Astrocyte of the hippocampus (primary cell): Measurements from ENCODE around the gene COLEC11.

Source experiments
- DNase-seq: peaks from one replicate; pipeline ENCODE4 v3.0.0; 2011; ENCODE audit warnings: low read depth, low spot score

Gene COLEC11

GRCh38 chr2:3584608-3585260 is 10.2 kb upstream of the COLEC11 start:
- DNase-seq, result no peak

- no peak for DNase-seq
Observed at GRCh38 chr2:3585261-3586109, 9.4 kb upstream of the COLEC11 start.

GRCh38 chr2:3586220-3586619 is 8.7 kb upstream of the COLEC11 start:
- no peak for DNase-seq

GRCh38 chr2:3587021-3587420 is 7.9 kb upstream of the COLEC11 start:
- no peak for DNase-seq

- DNase-seq, result no peak
Observed at GRCh38 chr2:3587432-3587831, 7.5 kb upstream of the COLEC11 start.

- no peak for DNase-seq
Observed at GRCh38 chr2:3588084-3588483, 6.8 kb upstream of the COLEC11 start.

GRCh38 chr2:3589086-3589485 is 5.8 kb upstream of the COLEC11 start:
- DNase-seq, result no peak

- DNase-seq, result no peak
Observed at GRCh38 chr2:3595404-3595803, 492 bp downstream of the COLEC11 start.

GRCh38 chr2:3595985-3596384 is 1.1 kb downstream of the COLEC11 start:
- no peak for DNase-seq

- no peak for DNase-seq
Observed at GRCh38 chr2:3596901-3597417, 2.0 kb downstream of the COLEC11 start.

GRCh38 chr2:3597567-3597966 is 2.7 kb downstream of the COLEC11 start:
- DNase-seq, result no peak

- no peak for DNase-seq
Observed at GRCh38 chr2:3598197-3598910, 3.4 kb downstream of the COLEC11 start.

- no peak for DNase-seq
Observed at GRCh38 chr2:3598912-3599854, 4.3 kb downstream of the COLEC11 start.

GRCh38 chr2:3600256-3600855 is 5.4 kb downstream of the COLEC11 start:
- DNase-seq, result no peak

GRCh38 chr2:3601561-3602271 is 6.8 kb downstream of the COLEC11 start:
- no peak for DNase-seq

GRCh38 chr2:3602553-3603339 is 7.8 kb downstream of the COLEC11 start:
- no peak for DNase-seq

GRCh38 chr2:3603536-3604206 is 8.8 kb downstream of the COLEC11 start:
- DNase-seq, result no peak

- DNase-seq, result no peak
Observed at GRCh38 chr2:3604207-3604877, 9.4 kb downstream of the COLEC11 start.
